ENCODE data around the gene NOVA2.
A peak's percentile ranks its signal among the peaks of the same experiment; 100 is the strongest.

Gene NOVA2

DNA sequence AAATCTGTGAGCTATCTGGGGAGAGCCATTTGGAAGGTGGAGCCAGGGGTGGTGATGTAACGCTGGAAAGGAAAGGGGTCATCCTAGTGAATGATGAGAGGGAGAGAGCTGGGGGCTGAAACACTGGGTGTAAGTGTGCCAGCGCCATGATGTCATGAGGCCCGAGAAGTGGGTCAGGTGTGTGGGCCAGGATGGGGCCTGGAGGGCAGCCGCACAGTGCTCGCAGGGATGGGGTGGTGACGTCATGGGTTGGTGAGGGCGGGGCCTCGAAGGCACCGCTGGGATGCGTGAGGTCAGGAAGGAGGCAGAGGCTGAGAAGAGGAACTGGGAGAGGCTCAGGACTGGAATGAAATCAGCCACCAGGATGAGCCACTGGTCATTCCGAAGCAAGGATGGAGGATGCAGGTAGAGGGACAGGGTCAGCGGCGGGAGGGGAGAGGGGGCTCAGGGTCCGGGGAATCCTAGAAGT, 26.0 kb upstream of the NOVA2 start:
- DNase-seq = peak in 1 of 2 experiments; percentile 48

DNA sequence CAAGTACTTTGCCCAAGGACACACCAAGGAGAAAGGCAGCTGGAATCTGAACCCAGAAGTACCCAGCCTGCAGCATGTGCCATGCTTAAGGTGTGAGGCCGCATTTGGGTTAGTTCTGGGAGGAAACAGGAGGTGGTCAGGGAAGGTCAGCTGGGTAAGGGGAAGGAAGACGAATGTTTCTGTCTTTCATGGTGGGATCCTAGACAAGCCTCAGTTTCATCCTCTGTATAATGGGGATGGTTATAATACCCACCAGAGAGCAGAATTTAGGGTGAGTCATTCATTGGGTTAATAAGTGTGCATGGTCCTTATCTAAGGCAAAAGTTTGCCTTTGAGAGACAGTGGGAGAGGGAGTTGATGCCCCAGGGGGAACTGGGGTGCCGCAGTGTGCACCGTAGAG, 25.2 kb upstream of the NOVA2 start:
- no peak for DNase-seq

DNA sequence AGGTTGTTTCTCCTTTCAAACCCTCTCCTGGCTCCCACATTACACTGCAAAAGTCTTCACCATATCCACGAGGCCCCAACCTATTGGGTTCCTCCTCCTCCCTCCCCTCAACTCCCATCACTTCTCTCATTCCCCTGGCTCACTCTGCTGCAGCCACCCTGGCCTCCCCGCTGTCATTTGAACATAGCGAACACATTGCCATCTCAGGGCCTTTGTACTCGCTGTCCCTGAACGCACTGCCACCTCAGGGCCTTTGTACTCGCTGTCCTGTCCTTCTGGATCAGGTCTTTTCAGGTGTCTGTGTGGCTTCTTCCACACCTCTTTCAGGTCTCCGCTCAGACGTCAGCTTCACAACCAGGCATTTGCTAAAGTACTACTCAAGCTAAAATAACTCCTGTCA, 23.3 kb upstream of the NOVA2 start:
- DNase-seq = no peak

DNA sequence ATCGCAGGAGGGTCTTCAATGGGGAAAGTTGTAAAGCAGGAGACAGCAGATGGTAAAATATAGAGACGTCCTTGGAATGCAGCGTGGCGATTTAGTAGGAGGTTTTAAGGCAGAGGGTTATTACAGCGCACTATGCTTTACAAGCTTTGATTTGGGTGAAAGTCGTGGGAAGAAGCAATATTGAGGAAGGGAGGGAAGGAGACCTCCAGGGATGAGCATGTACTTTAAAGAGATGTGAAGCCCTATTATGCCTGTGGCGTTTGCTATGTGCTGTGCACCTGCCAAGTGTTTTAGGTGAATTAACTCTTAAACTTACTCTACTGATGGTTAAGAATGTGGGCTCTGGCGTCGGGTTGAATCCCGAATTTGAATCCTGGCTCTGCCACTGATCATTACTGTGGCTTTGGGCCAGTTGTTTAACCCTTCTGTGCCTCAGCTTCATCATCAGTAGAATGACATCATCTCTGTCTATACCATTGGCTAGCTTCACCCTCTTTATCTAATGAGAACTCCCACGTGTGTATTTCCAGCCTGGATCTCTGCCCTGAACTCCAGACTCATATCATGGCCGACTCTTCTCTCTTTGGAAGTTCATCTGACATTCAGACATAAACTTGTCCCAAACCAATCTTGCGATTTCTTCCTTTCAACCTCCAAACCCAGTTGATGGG, 22.2 kb upstream of the NOVA2 start:
- no peak for DNase-seq

DNA sequence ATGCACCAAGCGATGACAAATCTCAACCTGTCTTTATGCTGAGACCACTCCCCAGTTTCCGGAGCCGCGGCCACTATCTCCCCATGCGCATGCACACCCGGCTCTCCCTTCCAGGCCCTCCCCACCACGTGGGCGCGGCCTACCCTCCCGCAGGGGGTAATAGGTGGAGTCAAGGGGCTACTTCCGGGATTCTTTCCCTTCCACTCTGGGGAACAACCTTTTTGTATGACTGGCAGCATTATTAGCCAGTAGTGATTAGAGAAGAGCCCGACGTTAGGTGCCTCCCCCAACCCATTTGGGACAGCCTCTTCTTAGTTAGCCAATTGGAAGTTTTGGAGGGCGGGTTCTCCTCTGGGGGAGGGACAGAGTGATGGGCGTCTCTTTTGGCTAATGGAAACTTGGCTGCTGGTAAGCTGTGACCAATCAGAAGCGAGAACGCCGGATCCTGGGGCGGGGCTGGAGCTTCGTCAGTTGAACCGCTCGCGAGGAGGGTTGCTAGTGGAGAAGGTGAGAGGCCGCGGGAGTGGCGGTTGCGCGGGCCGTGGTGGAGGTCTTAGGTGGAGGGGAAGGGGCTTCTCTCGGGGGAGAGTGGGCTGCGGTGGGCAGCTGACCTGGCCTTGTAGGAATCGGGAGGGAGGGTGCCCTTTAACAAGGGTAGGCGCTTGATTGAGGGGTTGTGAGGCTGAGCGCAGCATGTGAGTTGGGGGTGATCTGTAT, 21.5 kb upstream of the NOVA2 start, which contains the start of gene CCDC61:
Gene CCDC61, plus strand, starts transcription at position 470 of the 717 bp plus-strand sequence. CDS start 7,552 bp downstream, outside the sequence.
- DNase-seq = peak; percentile 99

DNA sequence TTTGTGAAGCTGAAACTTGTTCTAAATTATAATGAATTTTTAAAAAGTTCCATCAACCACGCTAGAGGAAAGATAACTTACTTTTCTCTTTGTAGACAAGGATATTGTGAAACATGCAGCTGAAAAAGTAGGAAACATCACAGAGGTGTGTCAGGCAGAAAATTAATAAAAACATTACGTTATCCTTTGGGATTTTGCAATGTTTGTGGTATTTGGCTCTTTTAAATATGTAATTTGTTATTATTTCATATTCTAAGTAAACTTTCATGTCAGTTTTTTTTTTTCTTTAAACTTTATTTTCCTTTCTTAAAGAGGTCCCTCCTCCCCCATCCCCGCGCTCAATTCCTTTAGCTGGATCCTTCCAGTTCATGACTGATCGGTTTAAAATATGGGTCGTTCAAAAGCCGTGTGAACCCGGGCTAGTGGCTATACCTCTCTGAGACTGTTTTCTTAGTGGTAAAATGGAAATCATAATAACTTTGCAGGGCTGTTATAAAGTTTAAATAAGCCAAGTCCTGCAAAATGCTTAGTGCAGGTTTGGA, 20.9 kb upstream of the NOVA2 start:
- no peak for DNase-seq

DNA sequence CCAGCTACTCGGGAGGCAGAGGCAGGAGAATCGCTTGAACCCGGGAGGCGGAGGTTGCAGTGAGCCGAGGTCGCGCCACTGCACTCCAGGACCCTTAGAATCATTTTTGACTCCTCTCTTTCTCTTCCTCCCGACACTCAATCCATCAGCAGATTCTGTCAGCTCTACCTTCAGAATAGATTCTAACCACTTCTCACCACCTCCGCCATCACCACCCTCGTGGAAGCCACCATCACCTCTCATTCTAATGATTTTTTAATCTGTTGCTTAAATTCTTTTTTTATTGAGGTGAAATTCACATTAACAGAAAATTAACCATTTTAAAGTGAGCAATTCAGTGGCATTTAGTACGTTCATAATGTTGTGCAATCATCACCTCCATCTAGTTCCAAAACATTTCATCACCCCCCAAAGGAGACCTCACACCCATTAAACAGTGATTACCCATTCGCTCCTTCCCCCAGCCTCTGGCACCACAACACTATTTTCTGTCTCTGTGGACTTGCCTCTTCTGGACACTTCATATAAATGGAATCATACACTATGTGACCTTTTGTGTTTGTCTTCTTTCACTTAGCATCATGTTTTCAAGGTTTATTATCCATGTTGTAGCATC, 16.6 kb upstream of the NOVA2 start:
- DNase-seq = no peak

DNA sequence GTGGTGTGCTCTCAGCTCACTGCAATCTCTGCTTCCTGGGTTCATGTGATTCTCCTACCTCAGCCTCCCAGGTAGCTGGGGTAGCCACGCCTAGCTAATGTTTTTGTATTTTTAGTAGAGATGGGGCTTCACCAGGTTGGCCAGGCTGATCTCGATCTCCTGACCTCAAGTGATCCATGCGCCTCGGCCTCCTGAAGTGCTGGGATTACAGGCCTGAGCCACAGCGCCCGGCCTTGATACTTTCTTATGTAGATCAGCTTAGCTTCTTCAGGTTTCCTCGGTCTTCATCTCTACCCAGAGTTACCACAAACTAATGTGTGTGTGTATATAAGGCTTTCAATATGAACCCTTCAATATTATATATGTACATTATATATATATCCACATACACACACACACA, 11.7 kb upstream of the NOVA2 start:
- DNase-seq = no peak

DNA sequence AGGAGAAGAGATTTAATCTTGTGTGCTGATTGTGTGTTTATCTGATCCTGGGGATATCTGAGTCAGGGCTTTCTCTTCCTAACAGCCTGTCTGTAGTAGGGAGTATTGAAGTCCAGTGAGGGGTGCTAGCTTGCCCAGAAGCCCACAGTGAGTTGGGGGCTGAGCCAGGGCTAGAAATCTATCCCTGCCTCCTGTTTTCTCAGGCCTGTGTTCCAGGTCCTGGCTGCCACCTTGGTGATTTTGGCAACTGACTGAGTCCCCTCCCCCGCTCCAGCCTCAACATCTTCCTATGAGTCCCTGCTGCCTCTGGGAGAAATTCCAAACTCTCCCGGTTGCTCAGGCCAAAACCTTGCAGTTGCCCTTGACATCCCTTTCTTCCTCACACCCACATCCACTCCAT, 7.7 kb upstream of the NOVA2 start:
- no peak for DNase-seq

DNA sequence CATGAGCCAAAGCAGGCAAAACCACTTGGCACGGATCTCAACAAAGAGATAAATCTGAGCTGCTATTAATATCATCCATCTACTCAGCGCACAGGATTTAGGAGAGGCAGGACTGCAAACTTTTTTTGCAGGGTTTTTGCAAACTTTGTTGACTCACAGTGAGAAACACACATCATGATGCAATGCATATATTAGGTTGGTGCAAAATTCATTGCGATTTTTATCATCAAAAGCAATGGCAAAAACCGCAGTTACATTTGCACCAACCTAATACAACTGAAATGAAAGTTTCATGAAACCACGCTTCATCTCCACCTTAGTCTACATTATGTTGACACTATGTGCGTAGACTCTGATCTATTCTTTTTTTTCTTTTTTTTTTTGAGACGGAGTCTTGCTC, 4.5 kb upstream of the NOVA2 start:
- DNase-seq = no peak

DNA sequence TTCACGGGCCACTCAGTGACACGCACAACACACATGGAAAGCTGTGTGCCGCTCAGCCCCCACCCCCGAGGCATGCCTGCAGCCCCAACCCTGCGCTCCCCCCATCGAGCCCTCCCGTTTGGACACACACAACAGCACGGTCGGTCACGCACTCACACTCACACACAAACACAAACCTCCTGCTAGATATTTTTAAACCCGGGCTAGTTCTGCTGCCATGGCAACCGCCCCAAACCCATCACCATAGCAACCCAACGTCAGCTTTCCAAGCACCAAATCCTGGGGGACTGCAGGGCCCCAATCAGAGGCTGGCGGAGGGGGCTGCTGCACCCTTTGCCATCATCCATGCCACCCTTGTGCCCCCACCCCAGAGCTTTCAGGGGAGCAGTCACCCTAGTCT, 2.5 kb upstream of the NOVA2 start:
- DNase-seq = no peak

DNA sequence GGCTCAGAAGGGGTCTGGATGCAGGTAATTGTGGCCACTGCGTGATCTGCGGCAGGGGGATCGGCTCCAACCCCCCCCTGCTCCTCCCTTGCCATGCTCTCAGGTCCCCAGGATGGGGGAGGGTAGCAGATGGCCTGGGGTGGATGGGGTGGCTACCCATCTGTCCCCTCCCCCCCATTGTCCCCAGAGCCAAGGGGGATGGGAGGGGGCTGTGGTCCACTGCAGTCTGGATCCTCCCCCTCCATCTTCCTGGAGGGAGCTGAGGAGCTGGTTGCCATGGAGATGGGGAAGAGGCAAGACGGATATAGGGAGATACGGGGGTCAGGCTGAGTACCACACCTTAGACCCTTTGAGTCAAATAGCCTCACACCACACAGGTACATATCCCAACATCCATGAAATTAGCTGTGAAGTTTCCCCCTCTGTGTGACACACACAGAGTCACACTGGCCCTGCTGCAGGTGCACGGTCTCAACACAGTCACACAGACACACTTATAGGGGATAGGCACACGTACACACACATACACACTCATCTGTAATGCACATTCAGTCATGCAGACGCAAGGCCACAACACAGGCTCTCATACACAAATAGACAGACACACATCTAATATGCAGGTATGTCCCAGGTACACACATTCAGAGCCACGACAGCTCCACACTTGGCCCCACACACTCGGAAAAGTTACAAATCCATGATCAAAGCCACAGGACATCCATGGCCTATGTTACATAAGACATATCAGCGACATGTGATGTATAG, 1.8 kb upstream of the NOVA2 start:
- no peak for DNase-seq

DNA sequence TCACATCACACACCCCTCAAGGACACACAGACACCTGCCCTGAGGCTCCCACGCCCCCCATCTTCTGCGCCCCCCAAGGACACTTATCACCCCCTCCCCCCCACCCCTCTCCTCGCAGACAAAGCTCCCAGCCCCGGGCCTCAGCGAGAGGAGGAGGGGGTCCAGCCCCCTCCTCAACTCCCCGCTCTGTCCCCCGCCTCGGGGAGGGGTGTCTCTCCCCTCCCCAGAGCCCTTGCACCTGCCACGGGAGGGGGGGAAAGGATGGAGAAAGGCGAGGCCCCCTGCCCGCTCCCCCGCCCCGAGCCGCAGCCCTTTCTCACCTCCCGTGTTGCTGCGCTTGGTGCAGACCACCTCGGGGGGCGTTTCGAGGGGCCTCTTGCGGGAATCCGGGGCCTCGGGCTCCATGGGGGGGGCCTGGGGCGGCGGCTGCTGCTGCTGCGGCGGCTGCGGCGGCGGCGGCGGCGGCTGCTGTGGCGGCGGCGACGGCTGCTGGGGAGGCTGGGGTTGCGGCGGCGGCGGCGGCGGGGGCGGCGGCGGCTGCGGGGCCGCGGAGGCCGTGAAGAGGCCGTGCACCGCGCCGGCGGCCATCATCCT, 621 bp downstream of the NOVA2 start:
- peak in 1 of 2 experiments; percentile 37 for DNase-seq

DNA sequence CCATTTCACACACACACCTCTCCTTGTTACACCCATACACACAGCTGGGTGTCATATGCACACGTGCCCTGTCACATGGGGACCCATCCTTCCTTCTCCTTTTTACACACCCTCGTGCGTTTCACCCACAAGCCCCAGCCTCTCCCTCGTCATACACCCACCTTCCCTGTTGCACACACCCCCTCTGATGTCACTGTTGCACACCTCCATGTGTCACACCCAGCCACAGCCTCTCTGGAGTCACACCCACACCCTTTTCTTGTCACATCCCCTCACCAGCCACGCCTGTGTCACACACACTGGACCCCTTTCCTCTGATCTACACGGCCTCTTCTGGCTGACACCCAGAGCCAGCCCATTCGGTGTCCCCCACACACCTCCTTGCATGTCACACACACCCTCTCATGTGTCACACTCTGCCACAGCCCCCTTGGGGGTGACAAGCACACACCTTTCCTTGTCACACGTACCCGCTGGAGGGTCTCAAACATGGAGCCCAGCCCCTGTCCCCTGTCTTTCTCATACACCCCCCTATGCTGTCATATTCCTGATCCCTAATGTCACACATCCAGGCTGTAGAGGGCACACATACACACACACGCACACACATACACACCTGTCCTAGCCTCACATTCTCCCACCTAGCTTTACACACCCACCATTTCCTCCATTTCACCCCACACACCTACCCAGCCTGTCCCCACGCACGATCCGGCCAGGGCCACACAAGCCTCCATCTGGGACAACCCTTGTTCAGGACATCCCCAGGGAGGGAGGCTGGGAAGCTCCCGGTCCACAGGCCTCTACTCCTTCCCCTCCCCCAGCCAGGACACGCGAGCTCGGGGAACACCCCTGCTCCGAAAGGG, 1.4 kb downstream of the NOVA2 start:
- peak in 1 of 2 experiments; percentile 35 for DNase-seq

DNA sequence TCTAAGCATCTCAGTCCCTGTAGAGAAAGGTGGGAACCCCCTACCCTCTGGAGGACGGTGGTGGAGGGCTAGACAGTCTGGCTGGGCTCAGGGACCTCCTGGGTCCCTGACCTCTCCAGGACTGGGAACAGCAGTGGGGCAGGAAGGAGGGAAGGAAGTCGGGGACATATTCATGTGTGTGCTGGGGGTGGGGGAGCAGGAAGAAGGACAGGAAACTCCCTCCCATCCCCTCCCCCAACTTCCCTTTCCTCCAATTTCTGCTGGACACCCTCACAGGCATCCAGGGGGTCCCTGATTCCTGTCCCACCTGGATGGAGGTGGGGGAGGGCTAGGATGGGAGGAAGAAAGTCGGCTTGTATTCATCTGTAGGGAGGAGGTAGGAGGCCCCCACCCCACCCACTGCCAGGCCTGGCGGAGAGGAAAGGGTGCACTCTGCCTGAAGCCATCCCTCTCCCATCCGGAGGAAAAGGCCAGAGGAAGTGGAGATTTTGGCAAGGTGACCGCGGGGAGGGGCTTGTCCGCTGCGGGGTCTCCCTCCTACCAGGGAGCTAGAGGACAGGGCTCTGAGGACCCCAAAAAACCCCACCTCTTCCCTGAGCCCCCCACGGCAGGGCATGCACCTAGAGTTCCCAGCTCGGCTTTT, 2.3 kb downstream of the NOVA2 start:
- DNase-seq = no peak

DNA sequence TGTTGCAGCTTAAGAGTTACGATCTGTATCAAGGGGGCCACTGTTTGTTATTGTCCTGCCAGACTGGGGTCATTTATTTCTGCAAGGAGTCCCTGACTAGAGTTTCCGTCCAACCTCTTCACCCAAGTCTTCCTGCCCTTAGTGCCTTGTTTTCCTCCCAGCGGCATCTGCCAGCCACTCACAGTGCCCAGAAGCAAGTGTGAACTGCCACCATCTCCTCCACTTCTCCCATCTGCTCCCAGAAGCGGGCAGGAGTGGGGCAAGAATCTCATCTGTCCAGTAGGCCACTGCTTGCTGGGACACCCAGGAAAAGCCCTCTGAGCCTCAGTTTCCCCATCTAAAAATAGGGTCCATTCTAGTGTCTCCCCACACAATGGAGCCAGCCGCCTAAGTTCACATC, 4.0 kb downstream of the NOVA2 start:
- DNase-seq = no peak

DNA sequence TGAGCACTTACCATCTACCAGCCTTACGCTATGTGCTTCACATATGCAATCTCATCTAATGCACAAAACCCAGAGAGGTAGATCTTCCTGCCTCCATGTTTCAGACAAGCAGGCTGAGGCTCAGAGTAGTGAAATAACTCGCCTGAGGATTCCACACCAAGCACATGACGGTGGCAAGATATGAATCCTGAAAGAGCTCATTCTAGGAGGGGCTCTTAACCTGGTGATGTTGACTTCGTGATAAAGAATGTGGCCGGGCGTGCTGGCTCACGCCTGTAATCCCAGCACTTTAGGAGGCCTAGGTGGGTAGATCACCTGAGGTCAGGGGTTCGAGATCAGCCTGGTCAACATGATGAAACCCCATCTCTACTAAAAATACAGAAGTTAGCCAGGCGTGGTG, 5.0 kb downstream of the NOVA2 start:
- no peak for DNase-seq

DNA sequence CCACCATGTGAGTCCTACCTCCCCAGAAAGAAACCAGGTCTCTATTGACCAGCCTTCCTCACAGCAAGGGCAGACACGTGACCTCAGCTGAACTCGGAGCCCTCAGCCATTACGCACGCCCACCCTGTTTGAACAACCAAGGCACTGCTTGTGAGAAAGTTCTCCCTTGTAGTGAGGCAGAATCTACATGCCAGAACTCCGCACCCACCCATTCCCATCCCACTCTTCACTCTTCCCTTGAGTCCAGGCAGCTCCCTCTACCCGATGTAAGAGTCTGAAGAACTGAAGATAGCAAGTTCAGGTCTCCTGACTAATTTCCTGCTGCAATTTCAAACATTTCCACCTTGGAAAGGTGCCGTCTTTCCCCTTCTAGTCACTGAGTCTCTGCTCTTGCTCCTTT, 6.4 kb downstream of the NOVA2 start:
- no peak for DNase-seq

DNA sequence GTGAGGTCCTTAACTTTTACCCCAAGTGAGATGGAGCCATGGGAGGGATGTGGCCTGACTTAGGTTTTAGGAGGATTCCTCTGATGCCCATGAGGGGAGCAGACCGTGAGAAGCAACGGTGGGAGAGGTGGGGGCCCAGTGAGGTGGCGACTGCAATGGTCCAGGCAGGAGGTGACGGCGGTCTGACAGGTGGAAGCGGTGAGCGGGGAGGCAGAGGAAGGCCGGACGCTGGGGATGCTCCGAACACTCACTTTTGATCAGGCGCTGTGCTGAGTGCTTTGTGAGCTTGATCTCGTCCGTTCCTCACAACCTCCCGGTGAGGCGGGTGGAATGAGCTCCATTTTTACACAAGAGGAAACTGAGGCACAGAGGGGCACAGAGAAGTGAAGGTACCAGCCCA, 11.6 kb downstream of the NOVA2 start:
- DNase-seq = no peak

DNA sequence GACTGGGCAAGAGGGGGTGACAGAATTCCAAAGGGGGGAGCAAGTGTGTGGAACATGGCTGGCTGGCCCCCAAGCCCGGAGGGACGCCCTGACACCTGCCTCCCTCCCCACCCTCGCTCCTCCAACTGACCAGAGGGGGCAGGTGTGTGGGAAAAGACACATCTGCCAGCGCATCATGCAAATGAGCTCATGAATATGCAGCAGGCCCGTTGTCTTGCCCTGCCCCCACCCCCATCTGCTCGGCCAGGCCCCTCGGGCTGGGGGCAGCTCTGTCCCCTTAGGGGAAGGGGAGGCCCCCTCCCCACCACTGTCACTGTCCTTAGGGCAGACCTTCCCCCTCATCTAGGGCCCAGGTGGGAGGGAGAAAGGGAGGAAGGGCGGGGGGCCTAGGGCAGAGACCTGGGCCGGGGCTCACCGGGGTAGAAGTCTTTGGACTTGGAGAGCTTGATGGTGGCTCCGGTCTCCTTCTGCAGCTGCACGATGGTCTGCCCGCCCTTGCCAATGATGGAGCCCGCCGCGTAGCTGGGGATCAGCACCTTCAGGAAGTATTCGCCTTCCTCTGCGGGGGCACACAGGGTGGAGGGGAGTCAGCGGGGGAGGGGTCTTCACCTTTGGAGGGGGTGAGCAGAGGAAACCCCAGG, 12.9 kb downstream of the NOVA2 start:
- peak; percentile 36 to 81 for DNase-seq
